HG03045 (cell line): ENCODE results near the gene ATXN2.
"Not testable (repeated sequence)": the region's sequence is repeated elsewhere in the genome, so short reads cannot be mapped to it uniquely, and the experiment has no call there.

Experiments
- ATAC-seq: cut with Tn5 transposase; IDR thresholded peaks from one replicate; pipeline ENCODE4 v1.9.1; 2021; ENCODE audit warnings: mild to moderate bottlenecking, moderate library complexity; ENCODE audit not compliant: unreplicated experiment

Gene ATXN2

DNA sequence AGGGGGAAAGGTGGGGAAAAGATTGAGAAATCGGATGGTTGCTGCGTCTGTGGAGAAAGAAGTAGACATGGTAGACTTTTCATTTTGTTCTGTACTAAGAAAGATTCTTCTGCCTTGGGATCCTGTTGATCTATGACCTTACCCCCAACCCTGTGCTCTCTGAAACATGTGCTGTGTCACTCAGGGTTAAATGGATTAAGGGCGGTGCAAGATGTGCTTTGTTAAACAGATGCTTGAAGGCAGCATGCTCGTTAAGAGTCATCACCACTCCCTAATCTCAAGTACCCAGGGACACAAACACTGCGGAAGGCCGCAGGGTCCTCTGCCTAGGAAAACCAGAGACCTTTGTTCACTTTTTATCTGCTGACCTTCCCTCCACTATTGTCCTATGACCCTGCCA lies 91.4 kb downstream of the ATXN2 start:
- ATAC-seq, result not testable (repeated sequence)

DNA sequence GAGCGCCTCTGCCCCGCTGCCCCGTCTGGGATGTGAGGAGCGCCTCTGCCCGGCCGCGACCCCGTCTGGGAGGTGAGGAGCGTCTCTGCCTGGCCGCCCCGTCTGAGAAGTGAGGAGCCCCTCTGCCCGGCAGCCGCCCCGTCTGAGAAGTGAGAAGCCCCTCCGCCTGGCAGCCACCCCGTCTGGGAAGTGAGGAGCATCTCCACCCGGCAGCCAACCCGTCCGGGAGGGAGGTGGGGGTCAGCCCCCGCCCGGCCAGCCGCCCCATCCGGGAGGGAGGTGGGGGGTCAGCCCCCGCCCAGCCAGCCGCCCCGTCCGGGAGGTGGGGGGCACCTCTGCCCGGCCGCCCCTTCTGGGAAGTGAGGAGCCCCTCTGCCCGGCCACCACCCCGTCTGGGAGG lies 91.9 kb downstream of the ATXN2 start:
- ATAC-seq, result not testable (repeated sequence)

DNA sequence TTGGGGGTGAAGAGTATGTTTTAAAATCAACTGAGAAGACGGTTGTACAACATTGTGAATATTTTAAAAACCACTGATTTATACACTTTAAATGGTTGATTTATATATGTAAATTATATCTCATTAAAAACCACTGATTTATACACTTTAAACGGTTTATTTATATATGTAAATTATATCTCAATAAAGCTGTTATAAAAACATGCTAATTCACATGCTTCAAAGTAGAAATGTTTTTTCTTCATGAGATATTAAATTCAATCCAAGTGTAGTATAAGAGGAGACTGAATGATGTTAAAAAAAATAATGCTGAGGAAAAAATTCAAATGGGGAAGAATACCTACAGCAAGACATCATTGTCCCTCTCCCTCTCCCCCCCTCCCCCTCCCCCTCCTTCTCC lies 92.9 kb downstream of the ATXN2 start:
- no peak for ATAC-seq

DNA sequence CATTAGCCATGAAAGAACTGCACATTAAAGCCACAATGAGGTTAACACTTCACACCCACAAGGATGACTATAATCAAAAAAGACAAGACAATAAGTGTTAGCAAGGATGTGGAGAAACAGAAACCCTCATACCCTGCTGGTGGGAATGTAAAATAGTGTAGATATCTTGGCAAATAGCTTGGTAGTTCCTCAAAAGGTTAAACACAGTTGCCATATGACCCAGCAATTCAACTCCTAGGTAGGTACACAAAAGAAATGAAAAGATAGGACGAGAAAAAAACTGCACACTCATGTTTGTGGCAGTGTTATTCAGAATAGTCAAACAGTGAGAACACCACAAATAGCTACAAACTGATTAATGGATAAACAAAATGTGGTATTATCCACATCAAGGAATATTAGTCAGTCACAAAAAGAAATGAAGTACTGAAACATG lies 93.5 kb downstream of the ATXN2 start:
- ATAC-seq, result no peak

DNA sequence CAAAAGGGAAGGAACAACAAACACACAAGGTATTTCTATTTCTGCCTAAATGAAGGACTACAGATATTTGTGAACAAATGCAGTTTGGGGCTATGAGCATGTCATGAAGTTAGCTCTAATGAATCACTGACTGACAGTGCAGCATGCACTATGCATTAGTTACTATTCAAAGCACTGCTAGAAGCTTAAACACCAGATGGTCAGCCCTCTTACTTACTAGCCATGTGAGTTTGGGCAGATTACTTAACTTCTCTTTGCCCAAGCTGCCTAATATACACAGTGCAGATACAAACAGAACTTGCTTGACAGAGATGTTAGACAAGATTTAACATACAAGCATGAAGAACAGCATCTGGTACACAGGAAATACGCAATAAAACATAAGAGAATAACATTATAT lies 96.0 kb downstream of the ATXN2 start:
- no peak for ATAC-seq

DNA sequence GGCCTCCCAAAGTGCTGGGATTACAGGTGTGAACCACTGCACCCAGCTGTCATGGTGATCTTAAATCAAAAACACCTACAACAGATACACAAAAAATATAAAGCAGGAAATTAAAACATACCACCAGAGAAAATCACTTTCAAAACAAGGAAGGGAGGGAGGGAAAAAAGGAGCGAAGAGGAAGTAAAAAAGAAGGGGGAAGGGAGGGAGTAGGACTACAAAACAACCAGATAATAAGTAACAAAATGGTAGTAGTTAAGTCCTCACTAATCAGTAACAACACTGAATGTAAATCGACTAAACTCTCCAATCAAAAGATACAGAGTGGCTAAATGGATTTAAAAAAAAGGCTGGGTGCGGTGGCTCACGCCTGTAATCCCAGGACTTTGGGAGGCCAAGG lies 104.4 kb downstream of the ATXN2 start:
- ATAC-seq, result no peak

DNA sequence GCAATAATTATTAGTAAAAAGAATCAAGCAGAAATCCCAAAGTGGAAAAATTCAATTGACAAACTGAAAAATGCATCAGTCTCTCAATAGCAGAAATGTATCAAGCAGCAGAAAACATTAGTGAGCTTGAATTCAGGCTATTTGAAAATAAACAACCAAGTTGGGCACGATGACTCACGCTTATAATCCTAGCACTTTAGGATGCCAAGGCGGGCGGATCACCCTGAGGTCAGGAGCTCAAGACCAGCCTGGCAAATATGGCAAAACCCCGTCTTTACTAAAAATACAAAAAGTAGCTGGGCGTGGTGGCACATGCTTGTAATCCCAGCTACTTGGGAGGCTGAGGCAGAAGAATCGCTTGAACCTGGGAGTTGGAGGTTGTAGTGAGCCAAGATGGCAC lies 106.1 kb downstream of the ATXN2 start:
- ATAC-seq, result not testable (repeated sequence)

DNA sequence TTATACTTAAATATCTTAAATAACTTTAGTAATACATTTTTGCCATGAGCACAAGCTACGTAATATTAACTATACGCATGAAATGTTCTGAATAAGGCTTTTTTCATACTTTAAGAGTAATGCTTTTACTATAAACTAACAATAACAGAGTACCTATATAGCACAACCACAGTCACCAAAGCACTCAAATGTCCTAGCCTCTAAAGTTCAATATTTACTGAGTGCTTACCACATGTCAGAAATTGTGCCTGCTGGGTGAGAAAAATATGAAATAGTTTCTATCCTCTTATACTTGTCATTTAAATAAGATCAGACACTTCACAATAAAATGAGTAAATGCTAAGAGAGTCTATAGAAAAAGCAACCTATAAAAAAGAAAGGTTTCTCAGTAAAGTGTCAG lies 110.3 kb downstream of the ATXN2 start:
- ATAC-seq, result no peak

DNA sequence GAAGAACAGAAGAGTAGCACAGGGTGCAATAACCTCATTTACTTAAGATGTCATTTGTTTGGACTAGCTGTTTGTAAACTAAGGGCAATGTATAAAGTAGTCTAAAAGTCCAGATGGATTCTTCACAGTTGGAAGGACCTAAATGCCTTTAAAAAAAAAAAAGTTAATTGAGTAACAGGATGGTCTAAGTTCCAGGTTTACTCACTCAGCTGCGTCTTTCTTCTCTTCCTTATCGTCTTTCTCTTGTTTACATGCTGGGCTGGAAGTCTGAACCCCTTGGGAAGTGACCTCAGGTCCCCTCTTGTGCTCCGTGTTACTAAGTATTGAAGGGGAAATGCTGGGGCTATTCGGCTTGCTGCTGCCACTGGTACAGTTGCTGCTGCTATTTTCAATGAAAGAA lies 110.8 kb downstream of the ATXN2 start:
- no peak for ATAC-seq

DNA sequence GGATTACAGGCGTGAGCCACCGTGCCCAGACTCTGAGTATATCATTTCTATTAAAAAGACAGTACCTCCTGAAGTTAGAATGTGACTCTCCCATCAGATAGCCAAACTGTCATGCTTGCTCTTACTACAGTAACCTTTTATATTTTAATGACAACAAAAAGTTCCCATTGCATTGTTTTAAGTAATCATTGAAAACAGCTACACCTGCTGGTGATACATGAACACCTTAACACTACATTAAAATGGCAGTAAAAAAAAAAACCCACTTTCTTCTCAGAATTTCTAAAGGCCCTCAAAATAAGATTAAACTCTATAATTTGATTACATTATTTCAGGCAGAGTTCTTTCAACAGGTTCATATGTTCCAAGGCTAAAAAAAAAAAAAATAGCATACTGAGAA lies 116.7 kb downstream of the ATXN2 start:
- no peak for ATAC-seq

DNA sequence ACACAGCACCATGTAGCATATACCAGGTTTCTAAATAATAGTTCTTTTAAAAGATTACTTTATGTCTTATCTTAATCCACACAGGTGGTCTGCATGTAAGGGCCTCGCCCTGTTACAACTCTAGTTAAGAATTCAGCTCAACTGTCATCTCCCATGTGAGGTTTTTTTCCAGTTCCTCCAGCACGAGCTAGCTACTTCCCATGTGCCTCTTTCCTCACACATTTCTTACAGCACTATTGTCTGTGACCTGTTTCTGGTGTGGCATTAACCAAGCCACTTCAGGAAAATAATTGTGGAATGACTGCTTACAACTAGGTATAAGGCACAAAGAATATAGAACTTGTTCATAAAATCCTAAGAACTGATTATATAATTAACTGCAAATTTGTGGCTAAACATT lies 127.9 kb downstream of the ATXN2 start:
- no peak for ATAC-seq

DNA sequence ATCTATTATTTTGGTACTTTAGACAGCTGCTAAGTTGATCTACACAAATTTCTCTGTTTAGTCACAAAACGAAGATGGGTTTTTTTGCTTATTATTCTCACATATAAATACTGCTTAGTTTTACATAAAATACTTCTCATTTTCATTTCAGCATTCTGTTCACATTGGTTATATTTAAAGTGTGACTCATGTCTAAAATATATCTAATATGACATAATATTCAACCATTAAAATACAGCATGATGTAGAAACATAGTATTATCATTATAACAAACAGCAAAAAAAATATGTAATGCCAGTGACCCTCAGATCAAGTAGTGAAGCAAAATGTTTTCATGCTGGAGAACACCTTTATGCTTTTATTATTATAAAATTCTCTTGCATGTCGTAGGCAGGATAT lies 129.7 kb downstream of the ATXN2 start:
- ATAC-seq, result no peak

DNA sequence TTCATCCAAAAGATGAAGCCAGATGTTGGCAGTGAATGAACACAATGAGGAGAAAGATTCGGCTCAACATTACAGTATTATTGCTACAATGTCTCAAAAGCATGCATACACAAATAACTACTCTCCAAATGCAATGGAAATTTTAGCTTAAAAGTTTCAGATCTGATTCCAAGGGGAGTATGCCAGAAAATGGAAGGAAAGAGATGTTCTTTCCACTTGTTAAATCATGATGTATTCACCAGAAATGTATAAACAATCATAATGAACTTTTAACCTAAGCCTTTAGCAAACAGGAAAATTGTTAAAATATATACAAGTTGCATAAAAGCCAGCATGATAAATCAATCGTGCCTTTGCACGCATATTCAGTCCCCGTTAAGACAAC lies 131.3 kb downstream of the ATXN2 start:
- ATAC-seq, result no peak

DNA sequence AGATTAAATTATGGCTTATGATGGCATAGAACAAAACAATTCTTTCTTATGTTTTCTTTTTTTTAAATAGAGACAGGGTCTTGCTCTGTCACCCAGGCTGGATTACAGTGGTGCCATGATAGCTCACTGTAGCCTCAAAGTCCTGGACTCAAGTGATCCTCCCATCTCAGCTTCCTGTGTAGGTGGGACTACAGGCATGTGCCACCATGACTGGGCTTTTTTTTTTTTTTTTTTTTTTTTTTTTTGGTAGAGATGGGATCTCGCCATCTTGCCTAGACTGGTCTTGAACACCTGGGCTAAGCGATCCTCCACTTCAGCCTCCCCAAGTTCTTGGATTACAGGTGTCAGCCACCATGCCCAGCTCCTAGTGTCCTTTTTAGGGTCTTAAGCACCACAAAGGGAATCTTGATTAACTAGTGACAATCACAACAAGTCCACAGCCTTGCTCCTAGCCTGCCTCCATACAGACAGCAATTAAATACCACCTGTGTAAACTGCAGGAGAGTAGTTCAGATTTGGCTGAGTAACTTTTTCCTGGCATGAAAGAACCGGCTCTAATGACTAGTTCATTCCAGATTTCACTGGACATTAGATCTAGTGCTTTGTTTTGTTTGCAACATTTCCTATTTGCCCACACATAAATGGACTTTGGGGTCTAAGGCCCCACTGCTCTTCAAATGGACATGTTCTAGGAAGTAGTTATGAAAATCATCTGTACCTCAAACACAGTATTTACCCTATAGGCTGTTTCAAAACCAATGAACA lies 131.8 kb downstream of the ATXN2 start:
- ATAC-seq, result no peak

DNA sequence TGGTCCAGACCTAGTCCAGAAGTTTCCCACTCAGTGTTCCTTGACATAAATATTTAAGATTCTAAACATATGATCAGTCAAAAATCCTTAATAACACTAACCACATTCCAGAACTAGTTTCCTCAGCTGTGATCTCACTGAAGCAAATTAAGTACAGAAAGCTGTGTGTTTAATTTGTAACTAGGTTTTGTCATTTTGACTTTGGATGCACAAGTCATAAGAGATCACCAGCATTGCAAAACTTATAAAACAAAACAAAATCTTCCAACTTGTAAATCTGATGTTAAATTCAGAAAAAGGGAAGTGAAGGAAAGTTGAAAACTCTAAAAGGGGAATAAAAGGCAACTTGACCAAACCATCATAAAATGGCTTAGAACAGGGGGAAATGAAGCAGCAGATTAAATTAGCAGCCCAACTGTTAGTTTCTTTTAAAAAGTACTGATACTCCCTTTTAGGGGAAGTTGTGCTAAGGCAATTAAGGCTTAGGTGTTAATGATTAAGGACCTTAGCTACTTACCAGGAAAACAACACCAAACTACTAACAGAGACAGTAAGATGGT lies 136.8 kb downstream of the ATXN2 start:
- no peak for ATAC-seq

DNA sequence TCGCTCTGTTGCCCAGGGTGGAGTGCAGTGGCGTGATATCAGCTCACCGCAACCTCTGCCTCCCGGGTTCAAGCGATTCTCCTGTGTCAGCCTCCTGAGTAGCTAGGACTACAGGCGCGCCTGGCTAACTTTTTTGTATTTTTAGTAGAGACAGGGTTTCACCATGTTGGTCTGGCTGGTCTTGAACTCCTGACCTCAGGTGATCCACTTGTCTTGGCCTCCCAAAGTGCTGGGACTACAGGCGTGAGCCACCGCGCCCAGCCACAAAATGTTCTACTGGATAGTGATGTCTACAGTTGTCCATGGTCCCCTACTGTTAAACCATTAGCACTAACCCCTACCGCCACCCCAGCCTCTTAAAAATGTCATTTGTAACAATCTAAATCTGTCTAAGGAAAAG lies 139.0 kb downstream of the ATXN2 start:
- not testable (repeated sequence) for ATAC-seq

DNA sequence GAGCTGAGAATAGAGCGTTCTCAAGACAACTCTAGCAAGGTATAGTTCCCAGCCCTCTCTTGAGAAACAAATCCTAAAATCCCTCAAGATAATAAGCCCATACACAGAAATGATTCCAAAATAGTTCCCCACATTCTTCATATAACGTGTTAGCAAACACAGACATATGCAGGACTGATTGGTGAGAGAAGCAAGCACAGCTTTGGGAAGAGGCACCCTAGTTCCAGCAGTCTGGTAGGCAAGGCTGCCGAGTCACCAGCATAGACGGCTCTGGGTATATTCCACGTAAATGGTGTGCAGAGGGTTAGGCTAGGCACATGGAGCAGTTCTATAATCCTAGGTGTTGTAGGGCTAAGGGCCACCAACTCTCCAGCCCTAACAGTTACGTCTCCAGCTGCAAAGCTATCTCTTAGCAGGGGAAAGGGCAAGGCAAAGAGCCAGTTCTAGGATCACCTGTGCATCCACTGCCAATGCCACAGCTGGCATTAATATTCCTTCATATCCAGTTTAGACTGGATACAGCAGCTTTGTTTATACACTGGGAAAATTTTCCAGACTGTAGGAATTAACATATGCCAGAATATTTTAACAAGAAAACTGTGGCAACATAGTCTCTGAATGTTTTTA lies 140.5 kb downstream of the ATXN2 start:
- no peak for ATAC-seq

DNA sequence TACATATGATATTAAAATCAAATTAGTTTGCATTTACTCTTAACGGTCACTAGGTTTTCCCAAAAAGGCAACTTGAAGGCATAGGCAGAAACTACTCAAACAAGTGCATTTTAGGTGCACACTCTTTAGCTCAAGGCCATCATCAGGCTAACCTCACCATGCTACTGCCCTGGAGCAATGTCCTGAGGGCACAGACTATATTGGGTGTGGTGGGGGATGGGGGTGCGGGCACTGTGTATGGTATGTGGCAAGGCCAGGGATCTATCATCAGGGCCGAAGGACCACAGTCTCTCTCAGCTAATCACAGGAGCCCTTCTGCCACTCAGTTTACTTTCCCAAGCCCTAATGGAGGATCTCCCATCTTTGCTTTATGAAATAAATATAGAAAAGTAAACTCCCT lies 141.5 kb downstream of the ATXN2 start:
- no peak for ATAC-seq

DNA sequence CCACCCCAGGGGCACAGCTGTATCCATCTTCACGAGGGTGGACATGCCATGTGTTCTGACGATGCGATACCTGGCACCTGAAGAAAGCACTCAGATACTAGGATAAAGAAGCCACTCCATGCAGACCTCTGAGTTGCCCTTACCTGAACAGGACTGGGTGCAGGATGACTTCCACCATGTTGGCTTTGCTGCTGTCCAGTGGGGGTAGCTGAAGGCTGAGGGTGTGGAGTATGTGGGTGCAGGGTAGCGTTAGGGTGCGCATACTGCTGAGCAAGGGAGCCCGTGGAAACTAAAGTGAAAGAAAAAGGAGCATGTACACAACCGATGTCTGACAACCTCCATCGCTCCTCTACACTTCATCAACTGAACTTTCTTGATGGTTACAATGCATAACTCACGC lies 142.0 kb downstream of the ATXN2 start:
- ATAC-seq, result no peak

DNA sequence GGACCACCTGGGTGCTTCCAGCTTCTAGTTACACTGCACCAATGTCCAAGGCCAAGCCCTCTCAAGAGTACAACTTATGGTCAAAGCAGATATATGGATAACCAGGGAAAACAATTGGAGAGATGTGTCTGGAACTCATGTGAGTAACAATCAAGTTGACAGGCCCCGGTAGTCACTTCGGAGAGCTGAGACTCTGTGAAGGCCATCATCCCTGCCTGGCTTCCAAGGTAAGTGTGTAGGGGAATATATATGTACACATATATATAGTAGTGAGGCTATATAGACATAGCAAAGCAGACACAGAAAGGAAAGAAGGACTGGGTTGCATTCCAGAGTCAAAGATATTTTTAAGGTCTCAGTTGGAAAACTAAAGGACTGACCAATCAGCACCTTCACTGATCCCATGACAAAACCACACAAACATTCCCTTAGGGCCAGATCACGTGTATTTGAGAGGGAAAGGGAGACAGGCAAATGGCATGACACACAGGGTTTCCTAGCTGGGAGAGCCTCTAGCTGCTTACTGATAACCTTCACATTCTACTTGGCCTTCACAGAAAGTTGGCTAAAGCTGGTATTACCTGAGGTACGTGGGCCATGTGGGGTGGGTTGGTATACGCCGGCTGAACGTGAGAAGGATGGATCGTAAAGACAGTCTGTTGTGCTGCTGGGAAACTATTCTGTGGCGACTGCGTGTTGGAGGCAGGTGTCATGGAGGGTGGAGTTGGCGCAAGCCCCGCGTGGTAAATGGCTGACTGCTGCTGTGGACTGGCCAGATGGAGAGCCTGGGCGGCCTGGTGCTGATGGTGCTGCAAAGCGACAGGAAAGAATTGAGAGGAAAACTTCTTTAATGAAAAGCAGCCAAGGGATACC lies 143.4 kb downstream of the ATXN2 start:
- ATAC-seq, result no peak

DNA sequence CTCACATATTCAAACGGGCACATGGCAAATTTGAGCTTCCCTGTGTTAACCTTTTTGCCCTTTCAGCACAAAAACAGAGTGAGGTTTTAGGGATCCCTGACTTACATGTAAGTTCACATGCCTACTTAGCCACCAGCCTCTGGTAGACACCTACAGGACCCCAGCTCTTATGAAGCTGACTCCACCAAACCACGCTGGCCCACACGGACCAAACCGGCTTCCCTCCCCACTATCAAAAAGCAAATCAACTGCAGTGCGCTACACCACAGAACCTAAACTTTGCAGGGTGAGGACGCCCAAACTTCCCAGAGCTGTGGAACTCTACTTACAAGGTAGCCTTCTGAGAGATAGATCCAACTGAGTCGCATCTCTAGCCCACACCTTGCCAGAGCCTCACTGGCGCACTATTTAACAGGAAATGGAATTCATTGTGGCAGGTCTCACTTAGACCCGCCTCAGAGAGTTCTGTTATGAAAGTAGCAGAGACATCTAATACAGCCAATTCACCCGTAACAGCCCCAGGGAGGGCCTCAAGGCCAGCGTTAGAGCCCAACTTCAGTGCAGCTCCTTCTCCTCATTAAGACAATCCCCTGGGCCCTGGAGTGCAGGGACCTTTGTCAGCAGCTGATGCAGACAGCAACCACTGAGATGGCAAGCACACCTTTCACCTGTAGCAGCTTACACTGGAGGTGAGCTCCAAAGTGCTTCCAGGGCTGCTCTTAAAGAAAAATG lies 144.2 kb downstream of the ATXN2 start:
- ATAC-seq, result no peak
